ENCODE data around the gene FBN2.

Gene FBN2

DNA sequence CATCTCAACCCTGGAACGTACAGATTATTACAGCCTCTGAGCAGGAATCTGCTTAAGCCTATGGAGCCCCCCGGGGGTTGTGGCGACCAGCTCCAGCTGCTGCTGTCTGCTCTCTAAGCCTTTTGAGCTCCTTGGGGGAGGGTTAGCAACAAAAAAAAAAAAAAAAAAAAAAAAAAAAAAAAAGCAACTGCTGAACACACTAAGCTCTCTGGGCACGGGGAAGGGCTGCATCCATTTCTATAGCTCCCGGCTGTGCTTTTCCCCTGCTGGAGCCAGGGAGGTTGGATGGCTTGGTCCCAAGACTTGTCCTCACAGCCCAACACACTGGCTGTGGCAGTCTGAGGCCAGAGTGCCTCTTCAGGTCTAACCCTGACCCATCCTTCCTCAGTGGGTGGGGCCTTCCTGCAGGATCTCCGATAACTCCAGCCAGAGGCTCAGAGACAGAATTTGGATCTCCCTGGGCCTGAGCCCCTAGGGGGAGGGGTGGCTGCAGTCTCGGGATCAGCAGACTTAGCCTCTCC lies 82.1 kb downstream of the FBN2 start:
- TF ChIP-seq, protein P1, sequence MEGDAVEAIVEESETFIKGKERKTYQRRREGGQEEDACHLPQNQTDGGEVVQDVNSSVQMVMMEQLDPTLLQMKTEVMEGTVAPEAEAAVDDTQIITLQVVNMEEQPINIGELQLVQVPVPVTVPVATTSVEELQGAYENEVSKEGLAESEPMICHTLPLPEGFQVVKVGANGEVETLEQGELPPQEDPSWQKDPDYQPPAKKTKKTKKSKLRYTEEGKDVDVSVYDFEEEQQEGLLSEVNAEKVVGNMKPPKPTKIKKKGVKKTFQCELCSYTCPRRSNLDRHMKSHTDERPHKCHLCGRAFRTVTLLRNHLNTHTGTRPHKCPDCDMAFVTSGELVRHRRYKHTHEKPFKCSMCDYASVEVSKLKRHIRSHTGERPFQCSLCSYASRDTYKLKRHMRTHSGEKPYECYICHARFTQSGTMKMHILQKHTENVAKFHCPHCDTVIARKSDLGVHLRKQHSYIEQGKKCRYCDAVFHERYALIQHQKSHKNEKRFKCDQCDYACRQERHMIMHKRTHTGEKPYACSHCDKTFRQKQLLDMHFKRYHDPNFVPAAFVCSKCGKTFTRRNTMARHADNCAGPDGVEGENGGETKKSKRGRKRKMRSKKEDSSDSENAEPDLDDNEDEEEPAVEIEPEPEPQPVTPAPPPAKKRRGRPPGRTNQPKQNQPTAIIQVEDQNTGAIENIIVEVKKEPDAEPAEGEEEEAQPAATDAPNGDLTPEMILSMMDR (IDR thresholded peaks at IDR 0.05) = no peak

DNA sequence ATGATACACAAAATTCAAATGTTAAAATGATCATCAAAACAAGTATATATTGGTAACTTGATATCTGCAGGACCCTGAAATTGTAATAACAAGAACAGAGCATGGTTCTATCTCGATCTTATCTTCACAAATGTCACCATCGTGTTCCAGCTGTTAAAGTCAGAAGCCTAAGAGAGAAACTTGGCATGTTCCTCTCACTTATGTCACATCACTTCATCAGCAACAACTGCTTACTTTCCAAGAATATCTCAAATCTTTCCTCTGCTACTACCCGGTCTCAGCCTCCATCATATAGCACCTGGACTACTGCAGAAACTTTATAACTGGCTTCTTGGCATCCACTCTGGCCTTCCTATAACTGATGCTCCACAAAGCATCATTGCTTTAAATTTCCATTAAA lies 84.9 kb downstream of the FBN2 start:
- TF ChIP-seq, protein P1 (IDR thresholded peaks at IDR 0.05) = no peak

DNA sequence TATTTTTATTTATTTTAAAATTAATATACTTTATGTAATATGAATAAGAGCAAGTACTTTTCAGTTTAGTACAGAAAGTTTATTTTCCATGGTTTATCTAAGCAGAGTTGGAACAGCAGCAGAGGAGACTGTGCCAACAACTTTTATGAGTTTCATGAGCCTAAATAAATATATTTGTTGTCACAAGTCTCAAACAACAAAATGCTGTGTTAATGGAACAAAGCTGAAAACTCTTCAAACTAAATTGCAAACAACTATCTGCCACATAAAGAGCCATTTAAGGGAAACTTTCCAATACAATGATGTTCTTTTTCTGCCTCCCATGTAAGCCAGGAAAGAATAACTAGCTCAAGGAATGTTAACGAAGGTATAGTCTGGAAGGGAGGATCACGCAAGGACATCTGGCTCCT lies 96.1 kb downstream of the FBN2 start:
- TF ChIP-seq, protein P1 (IDR thresholded peaks at IDR 0.05) = no peak

DNA sequence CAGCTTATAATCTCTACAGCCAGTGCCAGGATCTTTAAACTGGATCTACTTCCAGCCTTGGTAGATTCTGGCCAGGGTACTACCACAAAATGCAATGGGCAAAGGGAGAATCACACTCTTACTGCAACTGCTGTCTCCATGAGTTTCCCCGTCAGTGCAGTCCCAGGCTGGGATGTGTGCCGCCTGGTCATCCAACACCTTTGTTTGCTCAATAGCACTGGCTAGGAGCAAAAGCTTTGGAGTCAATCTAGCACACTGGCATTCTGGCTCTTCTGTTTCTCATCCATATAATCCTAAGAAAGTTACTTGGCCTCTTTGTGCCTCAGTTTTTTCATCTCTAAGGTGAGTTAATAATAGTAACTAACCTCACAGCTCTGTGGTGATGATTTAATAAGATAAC lies 96.9 kb downstream of the FBN2 start:
- TF ChIP-seq, protein P1 (IDR thresholded peaks at IDR 0.05) = no peak

DNA sequence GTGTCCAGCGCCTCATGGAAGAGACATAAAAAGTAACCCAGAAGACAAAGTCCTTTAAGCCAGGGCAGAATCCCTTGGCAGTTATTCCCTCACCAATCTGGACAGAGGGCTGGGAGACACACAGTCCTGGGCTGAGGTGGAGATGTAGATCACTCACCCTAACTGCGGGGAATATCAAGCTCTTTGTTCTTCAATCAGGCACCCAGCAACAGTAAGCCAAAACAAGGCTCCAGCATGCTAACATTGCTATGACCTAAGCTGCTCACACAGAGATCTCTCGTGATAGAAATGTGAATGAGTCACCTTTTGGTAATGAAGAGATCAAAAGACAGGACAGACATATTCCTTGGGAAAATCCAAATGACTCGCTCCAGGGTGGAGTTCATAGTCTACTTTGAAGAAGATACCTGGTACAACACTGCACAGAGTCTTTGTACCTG lies 101.3 kb downstream of the FBN2 start:
- TF ChIP-seq, protein P1 (IDR thresholded peaks at IDR 0.05) = no peak

DNA sequence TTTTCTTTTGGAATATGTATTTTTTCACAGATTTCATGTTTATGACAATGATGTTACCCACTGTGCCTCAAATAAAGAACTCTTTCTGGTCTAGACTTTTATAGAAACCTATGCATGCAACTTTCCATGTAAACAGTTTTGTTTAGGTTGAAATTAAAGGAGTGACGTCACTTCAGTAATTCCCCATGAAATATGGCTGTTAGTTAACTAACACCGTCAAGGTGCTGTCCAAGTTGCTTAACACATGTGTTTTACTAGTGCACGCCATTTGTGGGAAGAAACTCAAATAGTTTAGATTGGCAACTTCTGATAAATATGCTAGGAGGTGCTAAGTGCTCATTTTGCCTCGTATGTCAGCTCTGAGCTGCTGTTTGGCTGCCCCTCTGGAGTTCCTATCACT lies 102.2 kb downstream of the FBN2 start:
- TF ChIP-seq, protein P1 (IDR thresholded peaks at IDR 0.05) = no peak

DNA sequence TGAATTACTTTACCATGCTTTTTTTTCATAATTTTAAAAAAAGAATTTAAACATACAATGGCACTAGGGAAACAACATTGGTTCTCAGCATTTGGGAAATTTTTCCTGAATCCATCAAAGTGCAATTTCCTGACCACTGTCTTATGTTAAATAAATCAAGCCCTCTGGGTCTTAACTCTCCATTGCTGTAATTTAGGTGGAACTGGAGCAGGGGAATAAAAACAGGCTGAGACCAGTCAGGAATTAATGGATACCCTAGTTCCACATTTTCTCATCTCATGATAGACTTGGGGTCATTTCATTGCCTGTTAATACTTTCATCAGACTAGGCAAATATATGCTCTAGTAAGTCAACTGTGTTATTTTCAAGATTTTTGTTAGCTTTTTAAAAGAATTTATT lies 103.1 kb downstream of the FBN2 start:
- TF ChIP-seq, protein P1 (IDR thresholded peaks at IDR 0.05) = no peak

DNA sequence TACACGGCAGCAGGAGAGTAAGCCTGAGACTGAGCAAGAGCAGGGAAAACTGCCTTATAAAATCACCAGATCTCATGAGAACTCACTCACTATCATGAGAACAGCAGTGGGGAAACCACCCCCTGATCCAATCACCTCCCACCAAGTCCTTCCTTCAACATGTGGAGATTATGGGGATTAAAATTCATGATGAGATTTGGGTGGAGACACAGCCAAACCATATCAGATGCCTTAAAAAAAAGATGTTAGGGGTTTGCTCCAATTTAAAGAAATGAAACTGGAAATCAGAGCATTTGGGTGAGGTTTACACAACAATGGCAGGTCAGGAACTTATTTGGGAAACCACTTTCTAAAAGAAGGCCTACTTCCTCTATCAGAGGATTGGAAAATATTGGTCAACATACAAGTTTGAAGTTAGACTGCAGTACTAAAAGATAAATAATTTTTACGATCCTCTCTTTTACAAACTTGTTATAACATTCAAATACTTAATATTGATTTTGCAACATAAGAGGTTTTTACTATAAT lies 105.1 kb downstream of the FBN2 start:
- TF ChIP-seq, protein P1 (IDR thresholded peaks at IDR 0.05) = no peak
